Cardiac muscle cell (in vitro differentiated cells and primary cell): Measurements from ENCODE around the gene PWP1. TPM values are rescaled to one million over a fixed set of nuclear protein-coding genes. Genes with fewer than 3 reads are reported as not detected.
A peak's percentile ranks its signal among the peaks of the same experiment; 100 is the strongest.

Source experiments
- DNase-seq, 2 donors: peaks; one replicate each; pipeline versions ENCODE4 v3.0.0 to v3.0.0-alpha.2; 2010 to 2017; ENCODE audit warnings: low read depth in 1 of 2, low spot score in 1 of 2
- H3K27ac ChIP-seq: fragments of 200-600 bp; sonication (generic); 2 replicates; pipeline ENCODE4 v1.5.1; 2016
- H3K27me3 ChIP-seq: fragments of 200-600 bp; sonication (generic); 2 replicates; pipeline ENCODE4 v1.6.0; 2016; ENCODE audit warnings: control low read depth
- H3K36me3 ChIP-seq: fragments of 200-600 bp; sonication (generic); 2 replicates; pipeline ENCODE4 v1.5.1; 2016; ENCODE audit warnings: control low read depth
- H3K4me1 ChIP-seq: fragments of 200-600 bp; sonication (generic); 2 replicates; pipeline ENCODE4 v1.8.1; 2017; ENCODE audit warnings: low read depth, mild to moderate bottlenecking, mixed run types
- H3K4me3 ChIP-seq: fragments of 200-600 bp; sonication (generic); 2 replicates; pipeline ENCODE4 v1.5.1; 2016; ENCODE audit warnings: mild to moderate bottlenecking
- H3K9me3 ChIP-seq: fragments of 200-600 bp; sonication (generic); 2 replicates; pipeline ENCODE4 v1.5.1; 2017; ENCODE audit warnings: low read depth, mild to moderate bottlenecking, control low read depth
- polyA plus RNA-seq: library from polyadenylated mRNA; unstranded; fragments of >200 nt; fragmentation: Nextera tagmentation; extraction: Ambion mirVana; gene quantifications from 2 replicates; pipeline ENCODE4 v1.2.1, GENCODE V29; 2016
- total RNA-seq: library from RNA; depleted of rRNA; stranded (reverse); fragments of >200 nt; gene quantifications from 2 replicates; pipeline ENCODE4 v1.2.3, GENCODE V29; 2016
- TF ChIP-seq, protein P1 (sequence below): IDR thresholded peaks from 2 replicates; pipeline ENCODE4 v1.5.1; 2012; ENCODE audit warnings: low read depth, mild to moderate bottlenecking, low read length

PWP1 gene
- total and polyA plus RNA-seq, 2 experiments from 2014 or later, result 55.9 to 123 TPM

DNA sequence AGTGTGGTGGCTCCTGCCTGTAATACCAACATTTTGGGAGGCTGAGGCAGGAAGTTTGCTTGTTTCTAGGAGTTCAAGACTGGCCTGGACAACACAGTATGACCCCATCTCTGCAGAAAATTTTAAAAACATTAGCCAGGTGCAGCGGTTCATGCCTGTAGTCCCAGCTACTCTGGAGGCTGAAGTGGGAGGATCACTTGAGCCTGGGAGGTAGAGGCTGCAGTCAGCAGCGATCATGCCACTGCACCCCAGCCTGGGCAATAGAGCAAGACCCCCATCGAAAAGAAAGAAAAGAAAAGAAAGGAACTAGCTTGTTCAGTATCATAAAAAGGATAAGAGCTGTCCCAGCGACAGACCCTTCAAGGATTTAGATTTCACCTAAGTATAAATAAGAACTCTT, 18.1 kb upstream of the PWP1 start:
- no peak overlapping the region for H3K4me3 ChIP-seq
- no peak for DNase-seq
- no peaks in the 10 kb centered on the region for H3K27me3 ChIP-seq
- H3K9me3 ChIP-seq, result no peaks in the 10 kb centered on the region
- no peak overlapping the region for H3K27ac ChIP-seq
- H3K36me3 ChIP-seq, result no peaks in the 10 kb centered on the region
- TF ChIP-seq, protein P1, sequence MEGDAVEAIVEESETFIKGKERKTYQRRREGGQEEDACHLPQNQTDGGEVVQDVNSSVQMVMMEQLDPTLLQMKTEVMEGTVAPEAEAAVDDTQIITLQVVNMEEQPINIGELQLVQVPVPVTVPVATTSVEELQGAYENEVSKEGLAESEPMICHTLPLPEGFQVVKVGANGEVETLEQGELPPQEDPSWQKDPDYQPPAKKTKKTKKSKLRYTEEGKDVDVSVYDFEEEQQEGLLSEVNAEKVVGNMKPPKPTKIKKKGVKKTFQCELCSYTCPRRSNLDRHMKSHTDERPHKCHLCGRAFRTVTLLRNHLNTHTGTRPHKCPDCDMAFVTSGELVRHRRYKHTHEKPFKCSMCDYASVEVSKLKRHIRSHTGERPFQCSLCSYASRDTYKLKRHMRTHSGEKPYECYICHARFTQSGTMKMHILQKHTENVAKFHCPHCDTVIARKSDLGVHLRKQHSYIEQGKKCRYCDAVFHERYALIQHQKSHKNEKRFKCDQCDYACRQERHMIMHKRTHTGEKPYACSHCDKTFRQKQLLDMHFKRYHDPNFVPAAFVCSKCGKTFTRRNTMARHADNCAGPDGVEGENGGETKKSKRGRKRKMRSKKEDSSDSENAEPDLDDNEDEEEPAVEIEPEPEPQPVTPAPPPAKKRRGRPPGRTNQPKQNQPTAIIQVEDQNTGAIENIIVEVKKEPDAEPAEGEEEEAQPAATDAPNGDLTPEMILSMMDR, result no peak
- no peaks in the 10 kb centered on the region for H3K4me1 ChIP-seq

DNA sequence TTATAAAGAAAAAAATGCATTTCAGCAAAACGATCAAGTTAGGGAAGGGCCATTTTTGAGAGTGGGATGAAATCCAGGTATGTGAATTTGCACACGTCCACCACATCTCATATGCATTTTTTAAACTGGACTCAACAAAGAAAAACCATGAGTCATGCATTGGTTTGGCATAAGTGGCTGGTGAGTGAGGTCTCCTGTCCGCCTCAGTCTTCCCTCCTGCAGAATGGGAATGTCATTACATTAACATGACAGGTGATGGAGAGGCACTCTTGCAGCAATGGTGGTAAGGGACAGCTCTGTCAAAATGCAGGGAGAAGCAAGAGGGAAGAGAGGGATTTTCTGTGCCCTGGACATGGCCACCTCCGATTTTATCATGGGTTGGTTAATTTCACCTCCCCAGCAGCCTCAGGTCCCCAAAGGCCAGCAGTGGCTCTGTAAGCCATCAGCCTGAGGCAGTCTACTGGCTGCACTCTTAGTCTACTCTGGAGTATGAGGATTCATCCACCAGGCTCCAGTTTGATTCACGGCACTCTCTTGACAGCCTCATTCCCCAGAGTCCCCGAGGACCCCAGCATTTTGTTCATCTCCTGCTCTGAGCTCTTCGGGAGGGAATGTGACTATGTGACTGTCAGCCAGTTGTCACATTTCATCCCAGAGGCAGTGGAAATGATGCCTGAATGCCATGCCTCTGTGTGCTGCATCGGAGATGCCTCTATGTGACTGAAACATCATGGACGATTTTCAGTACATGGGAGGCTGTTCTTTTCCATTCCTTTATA, 17.1 kb upstream of the PWP1 start:
- H3K4me3 ChIP-seq, result no peak overlapping the region
- DNase-seq, result no peak
- TF ChIP-seq, protein P1, result no peak
- no peaks in the 10 kb centered on the region for H3K4me1 ChIP-seq
- no peaks in the 10 kb centered on the region for H3K9me3 ChIP-seq
- no peaks in the 10 kb centered on the region for H3K27me3 ChIP-seq
- H3K36me3 ChIP-seq, result no peaks in the 10 kb centered on the region
- no peak overlapping the region for H3K27ac ChIP-seq

DNA sequence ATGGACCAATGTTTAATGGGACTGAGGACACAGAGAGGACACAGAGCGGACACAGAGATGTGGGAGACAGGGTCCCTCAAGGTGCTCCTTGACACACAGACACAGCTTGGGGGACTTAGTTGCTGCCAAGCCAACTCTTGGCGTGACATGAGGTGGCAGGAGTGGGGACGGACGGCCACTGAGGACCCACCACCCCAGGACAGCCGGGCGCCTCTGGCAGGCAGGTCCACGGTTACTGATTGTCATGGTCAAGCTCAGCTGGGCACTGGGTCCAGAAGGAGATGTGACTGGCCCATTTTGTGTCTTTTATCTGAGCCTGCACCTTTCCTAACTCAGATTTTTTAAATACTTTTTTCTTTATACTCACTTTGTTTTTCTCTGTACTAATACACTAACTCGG, 15.7 kb upstream of the PWP1 start:
- no peak overlapping the region for H3K4me3 ChIP-seq
- TF ChIP-seq, protein P1, result no peak
- no peak for DNase-seq
- H3K27ac ChIP-seq, result no peak overlapping the region
- no peaks in the 10 kb centered on the region for H3K27me3 ChIP-seq
- no peaks in the 10 kb centered on the region for H3K4me1 ChIP-seq
- no peaks in the 10 kb centered on the region for H3K9me3 ChIP-seq
- H3K36me3 ChIP-seq, result no peaks in the 10 kb centered on the region

DNA sequence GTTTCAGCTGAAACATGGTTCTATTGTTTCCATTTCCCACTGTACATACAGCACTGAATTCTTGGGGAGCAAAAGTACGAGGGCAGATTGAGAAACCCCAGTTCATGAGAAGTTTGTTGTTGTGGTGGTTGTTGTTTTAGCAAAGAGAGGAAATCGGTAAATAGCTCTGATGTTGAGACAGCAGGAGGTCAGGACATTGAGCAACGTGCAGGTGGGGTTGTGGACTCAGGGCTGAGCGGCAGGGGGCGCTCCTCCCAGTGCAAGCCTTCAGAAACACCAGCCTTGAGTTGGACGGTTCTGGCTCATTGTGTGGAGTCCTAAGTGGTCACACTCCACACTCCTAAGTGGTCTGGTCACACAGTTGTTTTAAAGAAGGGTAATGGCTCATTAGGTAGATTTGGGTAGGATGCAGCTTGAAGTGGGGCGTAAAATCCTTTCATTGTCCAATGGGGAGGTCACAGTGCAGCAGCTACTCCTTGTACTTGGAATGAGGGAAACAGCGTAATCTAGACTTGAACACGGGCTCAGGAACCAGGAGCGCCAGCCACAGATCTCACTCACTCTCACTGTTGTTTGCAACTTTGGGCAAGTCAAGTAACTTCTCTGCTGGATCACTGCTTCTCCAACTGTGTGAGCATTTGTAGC, 14.5 kb upstream of the PWP1 start:
- H3K4me1 ChIP-seq, result no peaks in the 10 kb centered on the region
- peak; percentile 34 to 36 for DNase-seq
- TF ChIP-seq, protein P1, result peak; percentile 72
- no peaks in the 10 kb centered on the region for H3K27me3 ChIP-seq
- H3K9me3 ChIP-seq, result no peaks in the 10 kb centered on the region
- H3K36me3 ChIP-seq, result no peaks in the 10 kb centered on the region
- H3K27ac ChIP-seq, result no peak overlapping the region
- no peak overlapping the region for H3K4me3 ChIP-seq

DNA sequence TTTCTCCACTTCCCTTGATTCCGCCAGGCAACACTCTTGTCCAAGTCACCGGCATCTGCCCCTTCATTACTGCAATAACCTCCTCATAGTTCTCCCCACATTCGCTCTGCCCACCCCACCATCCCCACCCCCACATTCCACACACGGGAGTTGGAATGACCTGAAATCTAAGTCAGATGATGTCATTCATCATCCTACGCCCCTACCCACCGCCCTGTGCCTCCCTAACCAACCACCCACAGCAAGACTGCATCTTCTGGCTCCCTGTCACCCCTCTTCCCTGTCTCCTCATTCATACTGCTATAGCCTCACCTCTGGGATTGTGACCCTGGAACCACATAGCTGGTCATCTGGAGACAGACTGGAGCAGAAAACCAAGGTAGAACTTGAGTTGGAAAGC, 7.9 kb upstream of the PWP1 start:
- TF ChIP-seq, protein P1, result no peak
- Histone ChIP-seq H3K27ac (no peak overlapping the region), H3K9me3 (no peaks in the 10 kb centered on the region), H3K36me3 (no peaks in the 10 kb centered on the region), H3K4me3 (no peak overlapping the region), H3K4me1 (peaks cover 10% of the 10 kb centered on the region), H3K27me3 (no peaks in the 10 kb centered on the region)
- DNase-seq, result no peak
